Endothelial cell of umbilical vein (primary cell): ENCODE measurements around the gene DDX47. TPM values are rescaled to one million over a fixed set of nuclear protein-coding genes. Genes with fewer than 3 reads are reported as not detected.
"Not testable (repeated sequence)": the region's sequence is repeated elsewhere in the genome, so short reads cannot be mapped to it uniquely, and the experiment has no call there.

ENCODE experiments used
- BruUV-seq: library from RNA; stranded (reverse); fragments of 400-500 nt; replicated peaks from 2 replicates; lab custom pipeline; 2021; lab: Mats Ljungman, UMichigan
- CTCF ChIA-PET: fragments of 300-600, 350-600 bp; sonication (Branson Sonifier 250); formaldehyde crosslinking; loops from one replicate; lab custom pipeline; 2021; ENCODE audit warnings: antibody characterized with exemption, inconsistent platforms; lab: Charles Lee
- POLR2A ChIA-PET: fragments of 300-600, 350-600 bp; sonication (Branson Sonifier 250); formaldehyde crosslinking; loops from one replicate; lab custom pipeline; 2021; ENCODE audit warnings: antibody characterized with exemption, inconsistent platforms; lab: Charles Lee
- DNase-seq: peaks from one replicate; pipeline ENCODE4 v3.0.0-alpha.2; 2011; ENCODE audit warnings: low read depth, low spot score
- FAIRE-seq: peaks from 2 replicates; lab custom pipeline; 2011; peaks lifted over from hg19 to GRCh38; lab: Jason Lieb, UNC
- H2AFZ ChIP-seq: 2 replicates; pipeline ENCODE4 v1.6.0; 2012; ENCODE audit warnings: low read depth, low read length, control low read depth, inconsistent platforms
- H3K27ac ChIP-seq: 2 replicates; pipeline ENCODE4 v1.5.1; 2011; ENCODE audit warnings: low read depth, mild to moderate bottlenecking, control low read depth, low read length, moderate library complexity; ENCODE audit not compliant: insufficient read depth
- H3K27me3 ChIP-seq, 2 experiments: 2 replicates each; pipeline versions ENCODE4 v1.6.0 to v1.6.1; 2011; ENCODE audit warnings: low read length in 2 of 2, mixed read lengths in 1 of 2; ENCODE audit not compliant: control insufficient read depth in 2 of 2, insufficient read depth in 2 of 2
- H3K36me3 ChIP-seq, 2 experiments: 2 replicates in 1 of 2; 3 replicates in 1 of 2; pipeline ENCODE4 v1.5.1; 2011; ENCODE audit warnings: low read length in 2 of 2, mild to moderate bottlenecking in 1 of 2, moderate library complexity in 1 of 2; ENCODE audit not compliant: control insufficient read depth in 2 of 2, insufficient read depth in 2 of 2; ENCODE audit errors: extremely low read depth in 1 of 2
- H3K4me1 ChIP-seq: 3 replicates; pipeline ENCODE4 v1.5.1; 2011; ENCODE audit warnings: mild to moderate bottlenecking, low read length; ENCODE audit not compliant: control insufficient read depth, insufficient read depth; ENCODE audit errors: extremely low read depth
- H3K4me2 ChIP-seq: 2 replicates; pipeline ENCODE4 v1.6.1; 2011; ENCODE audit warnings: low read length, control low read depth, mixed read lengths; ENCODE audit not compliant: insufficient read depth
- H3K4me3 ChIP-seq, 3 experiments: fragments of 200-600 bp in 1 of 3; sonication (generic), shearing (Covaris generic) in 1 of 3; replicated peaks in 1 of 3; 2 replicates each; pipeline ENCODE4 v1.5.1; 2011 to 2016; ENCODE audit warnings: control low read depth in 3 of 3, low read length in 3 of 3, mild to moderate bottlenecking in 2 of 3, inconsistent platforms in 1 of 3, low read depth in 1 of 3, moderate library complexity in 1 of 3; ENCODE audit not compliant: insufficient read depth in 1 of 3
- H3K79me2 ChIP-seq: 2 replicates; pipeline ENCODE4 v1.6.0; 2012; ENCODE audit warnings: low read length, inconsistent platforms; ENCODE audit not compliant: control insufficient read depth, insufficient read depth
- H3K9ac ChIP-seq: replicated peaks from 2 replicates; pipeline ENCODE3; 2011; ENCODE audit warnings: low read length, control low read depth; ENCODE audit not compliant: insufficient read depth; ENCODE audit errors: extremely low read depth
- H3K9me1 ChIP-seq: replicated peaks from 3 replicates; pipeline ENCODE4 v1.6.0; 2011; ENCODE audit warnings: mild to moderate bottlenecking, low read length; ENCODE audit not compliant: control insufficient read depth, insufficient read depth; ENCODE audit errors: extremely low read depth
- H3K9me3 ChIP-seq: replicated peaks from 2 replicates; pipeline ENCODE4 v1.5.1; 2012; ENCODE audit warnings: low read length, inconsistent platforms; ENCODE audit not compliant: control insufficient read depth, insufficient read depth
- H4K20me1 ChIP-seq: replicated peaks from 2 replicates; pipeline ENCODE3; 2011; ENCODE audit warnings: mild to moderate bottlenecking, low read length; ENCODE audit not compliant: control insufficient read depth, insufficient read depth; ENCODE audit errors: extremely low read depth
- EZH2 ChIP-seq: IDR thresholded peaks from 2 replicates; pipeline ENCODE4 v1.6.1; 2012; ENCODE audit warnings: borderline replicate concordance, low read depth, mild to moderate bottlenecking, moderate library complexity, low read length, inconsistent platforms; ENCODE audit not compliant: severe bottlenecking
- FOS ChIP-seq: IDR thresholded peaks from 2 replicates; pipeline ENCODE4 v1.6.1; 2011; ENCODE audit warnings: mild to moderate bottlenecking, low read length, moderate library complexity, borderline replicate concordance; ENCODE audit not compliant: insufficient read depth
- GATA2 ChIP-seq: IDR thresholded peaks from 2 replicates; pipeline ENCODE4 v1.7.0; 2011; ENCODE audit warnings: low read depth, mild to moderate bottlenecking, moderate library complexity, mixed read lengths, low read length; ENCODE audit not compliant: insufficient read length, insufficient read depth
- JUN ChIP-seq: IDR thresholded peaks from 2 replicates; pipeline ENCODE4 v1.6.1; 2011; ENCODE audit warnings: borderline replicate concordance, low read depth; ENCODE audit not compliant: insufficient read length, insufficient read depth
- MAX ChIP-seq: IDR thresholded peaks from 2 replicates; pipeline ENCODE4 v1.6.1; 2011; ENCODE audit not compliant: insufficient read depth, insufficient read length
- MYC ChIP-seq: IDR thresholded peaks from one replicate; pipeline ENCODE4 v1.6.1; 2011; ENCODE audit warnings: mild to moderate bottlenecking, low read depth, low read length
- POLR2A ChIP-seq: IDR thresholded peaks from 2 replicates; pipeline ENCODE4 v1.6.1; 2012; ENCODE audit warnings: low read depth, mild to moderate bottlenecking, control low read depth, low read length
- POLR2AphosphoS5 ChIP-seq: IDR thresholded peaks from 2 replicates; pipeline ENCODE4 v1.6.1; 2012; ENCODE audit warnings: low read depth, mild to moderate bottlenecking, control low read depth, low read length, moderate library complexity; ENCODE audit not compliant: insufficient read depth
- dilution Hi-C: fragments of 300-500 bp; cut with MboI; formaldehyde crosslinking; loops from one replicate; pipeline ENCODE4 v1.15.0; 2019; ENCODE audit warnings: low sequenced_read_pairs; ENCODE audit not compliant: extremely low pct_ligation_motif_present
- intact Hi-C: fragments of 100-400 bp; cut with micrococcal nuclease; formaldehyde crosslinking; loops from one replicate; pipeline ENCODE4 v1.10.0; 2022
- polyA plus RNA-seq, 4 experiments: library from polyadenylated mRNA; depleted of rRNA in 3 of 4; stranded (reverse) in 3 of 4; unstranded in 1 of 4; fragments of >200 nt; gene quantifications; 2 replicates each; pipeline versions ENCODE4 v1.2.1 to v1.2.3, GENCODE V29; 2011 to 2012; ENCODE audit warnings: missing spikeins in 1 of 4
- total RNA-seq: library from RNA; stranded (reverse); gene quantifications from 2 replicates; pipeline ENCODE4 v1.2.3, GENCODE V29; 2021
- TF ChIP-seq, protein P1 (sequence below), 2 donors: IDR thresholded peaks; 1 replicate in 1 of 2; 2 replicates in 1 of 2; pipeline ENCODE4 v1.5.1; 2011; ENCODE audit warnings: low read length in 2 of 2, mild to moderate bottlenecking in 2 of 2, moderate library complexity in 2 of 2, control low read depth in 1 of 2, inconsistent platforms in 1 of 2, low read depth in 1 of 2; ENCODE audit not compliant: insufficient read depth in 1 of 2; ENCODE audit errors: extremely low read depth in 1 of 2

The DDX47 gene
- total and polyA plus RNA-seq, 2 donors (not counting 3 experiments of a cell fraction or from before 2014, with no cell fraction given) = 73.4 to 74.6 TPM

GRCh38 chr12:12875301-12875700 lies 62.2 kb downstream of the DDX47 start:
- FAIRE-seq, H3K27me3 ChIP-seq, H3K9me1 ChIP-seq, H3K4me2 ChIP-seq, H3K36me3 ChIP-seq, H3K9me3 ChIP-seq, H3K9ac ChIP-seq, H3K27ac ChIP-seq, BruUV-seq, H4K20me1 ChIP-seq, intact Hi-C loops, H3K4me3 ChIP-seq, dilution Hi-C loops, DNase-seq, H3K79me2 ChIP-seq, POLR2A ChIA-PET, H2AFZ ChIP-seq, CTCF ChIA-PET: not testable (repeated sequence)
- peaks cover 39% of the 10 kb centered on the region for H3K4me1 ChIP-seq

DNA sequence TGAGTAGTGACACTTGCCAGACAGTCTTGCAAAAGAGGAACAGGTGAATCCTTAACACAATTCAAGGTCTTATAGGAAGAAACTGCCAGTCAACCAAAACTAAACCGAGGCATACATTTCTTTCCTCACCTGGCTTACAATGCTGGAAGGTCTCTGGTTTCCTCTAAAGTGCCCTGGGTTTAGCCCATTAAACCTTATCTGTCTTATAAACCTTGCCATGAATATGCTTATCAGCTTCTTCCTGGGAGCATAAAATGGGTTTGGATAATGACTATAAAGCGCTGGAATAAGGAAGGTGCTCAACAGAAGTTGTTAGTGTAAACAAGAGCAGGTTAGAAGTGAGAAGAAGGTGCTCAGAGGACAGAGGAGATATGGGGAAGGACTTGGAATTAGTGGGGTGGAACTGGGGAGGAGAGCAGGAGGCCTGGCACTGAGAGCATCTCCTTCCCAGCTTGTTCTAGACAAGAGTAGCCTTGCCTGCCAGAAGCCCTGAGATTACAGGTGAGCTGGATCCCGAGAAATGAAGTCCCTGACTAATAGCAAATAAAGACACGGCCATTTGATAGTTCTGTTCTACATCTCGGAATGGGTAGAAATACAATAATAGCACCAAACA lies 64.1 kb downstream of the DDX47 start:
- DNase-seq = no peak
- peaks cover 31% of the 10 kb centered on the region for H3K4me1 ChIP-seq
- no peaks in the 10 kb centered on the region for H3K9me1 ChIP-seq
- no peak for FAIRE-seq
- H4K20me1 ChIP-seq = no peaks in the 10 kb centered on the region
- H3K9ac ChIP-seq = no peak overlapping the region
- no peak overlapping the region for H3K4me2 ChIP-seq
- no peaks in the 10 kb centered on the region for H3K9me3 ChIP-seq
- intact Hi-C loops (no loop called here), dilution Hi-C loops (no loop called here)
- BruUV-seq = no TSS peak
- no peaks in the 10 kb centered on the region for H3K36me3 ChIP-seq
- H2AFZ ChIP-seq = no peak overlapping the region
- H3K79me2 ChIP-seq = no peaks in the 10 kb centered on the region
- TF ChIP-seq EZH2 = no peak
- no peak for TF ChIP-seq MYC
- TF ChIP-seq JUN = no peak
- no peak for TF ChIP-seq POLR2AphosphoS5
- TF ChIP-seq, protein P1, sequence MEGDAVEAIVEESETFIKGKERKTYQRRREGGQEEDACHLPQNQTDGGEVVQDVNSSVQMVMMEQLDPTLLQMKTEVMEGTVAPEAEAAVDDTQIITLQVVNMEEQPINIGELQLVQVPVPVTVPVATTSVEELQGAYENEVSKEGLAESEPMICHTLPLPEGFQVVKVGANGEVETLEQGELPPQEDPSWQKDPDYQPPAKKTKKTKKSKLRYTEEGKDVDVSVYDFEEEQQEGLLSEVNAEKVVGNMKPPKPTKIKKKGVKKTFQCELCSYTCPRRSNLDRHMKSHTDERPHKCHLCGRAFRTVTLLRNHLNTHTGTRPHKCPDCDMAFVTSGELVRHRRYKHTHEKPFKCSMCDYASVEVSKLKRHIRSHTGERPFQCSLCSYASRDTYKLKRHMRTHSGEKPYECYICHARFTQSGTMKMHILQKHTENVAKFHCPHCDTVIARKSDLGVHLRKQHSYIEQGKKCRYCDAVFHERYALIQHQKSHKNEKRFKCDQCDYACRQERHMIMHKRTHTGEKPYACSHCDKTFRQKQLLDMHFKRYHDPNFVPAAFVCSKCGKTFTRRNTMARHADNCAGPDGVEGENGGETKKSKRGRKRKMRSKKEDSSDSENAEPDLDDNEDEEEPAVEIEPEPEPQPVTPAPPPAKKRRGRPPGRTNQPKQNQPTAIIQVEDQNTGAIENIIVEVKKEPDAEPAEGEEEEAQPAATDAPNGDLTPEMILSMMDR (IDR thresholded peaks at IDR 0.05; ENCODE audit: extremely low read depth in 1 of 2, insufficient read depth in 1 of 2, low read depth in 1 of 2, low read length in 2 of 2) = no peak
- no peak for TF ChIP-seq FOS
- no peak for TF ChIP-seq POLR2A
- TF ChIP-seq MAX = no peak
- no peak for TF ChIP-seq GATA2
- ChIA-PET CTCF (interaction anchor here (0.7 to 1.6 kb wide), 4 partner anchors 18 to 41 kb away, joined by 3 to 9 read pairs (median 3); no protein-coding TSS in a partner anchor), POLR2A (interaction anchor here (1.0 kb wide), 1 partner anchor 14 kb away, joined by 3 read pairs; no protein-coding TSS in a partner anchor)
- H3K27me3 ChIP-seq = no peaks in the 10 kb centered on the region
- no peak overlapping the region for H3K27ac ChIP-seq
- H3K4me3 ChIP-seq = no peak overlapping the region
